Hematopoietic multipotent progenitor cell (in vitro differentiated cells): ENCODE data around the gene BLVRB. TPM values are rescaled to one million over a fixed set of nuclear protein-coding genes. Genes with fewer than 3 reads are reported as not detected.
A peak's percentile ranks its signal among the peaks of the same experiment; 100 is the strongest.
"Not testable (repeated sequence)": the region's sequence is repeated elsewhere in the genome, so short reads cannot be mapped to it uniquely, and the experiment has no call there.

Source experiments
- DNase-seq, 3 donors: peaks; one replicate each; pipeline ENCODE4 v3.0.0-alpha.2; 2011 to 2015; ENCODE audit warnings: low read depth in 2 of 3, low spot score in 2 of 3
- total RNA-seq: library from RNA; depleted of rRNA; stranded (reverse); fragments of >200 nt; gene quantifications from one replicate; pipeline ENCODE4 v1.2.3, GENCODE V29; 2012

BLVRB gene
- total RNA-seq = 150 TPM

- DNase-seq = peak; percentile 99 to 100 (median 99)
Measured at GRCh38 chr19:40465557-40466218, at the start of gene BLVRB. TSS of gene BLVRB (minus strand) at chr19:40465745. CDS start at chr19:40465688, 57 bp downstream.

GRCh38 chr19:40513741-40514315, 48.3 kb upstream of the BLVRB start:
- DNase-seq = no peak

GRCh38 chr19:40513345-40513678, 47.8 kb upstream of the BLVRB start:
- DNase-seq = no peak

- DNase-seq = no peak
Measured at GRCh38 chr19:40512473-40513344, 47.2 kb upstream of the BLVRB start.

- DNase-seq = no peak
Measured at GRCh38 chr19:40512110-40512472, 46.5 kb upstream of the BLVRB start.

GRCh38 chr19:40511487-40511886, 45.9 kb upstream of the BLVRB start:
- no peak for DNase-seq

- no peak for DNase-seq
Measured at GRCh38 chr19:40510526-40511115, 45.1 kb upstream of the BLVRB start.

GRCh38 chr19:40508739-40509260, 43.3 kb upstream of the BLVRB start:
- DNase-seq = no peak

- DNase-seq = no peak
Measured at GRCh38 chr19:40507892-40508291, 42.3 kb upstream of the BLVRB start.

- DNase-seq = no peak
Measured at GRCh38 chr19:40506099-40506498, 40.6 kb upstream of the BLVRB start.

- no peak for DNase-seq
Measured at GRCh38 chr19:40503320-40503695, 37.8 kb upstream of the BLVRB start.

- DNase-seq = no peak
Measured at GRCh38 chr19:40502647-40503319, 37.2 kb upstream of the BLVRB start.

- no peak for DNase-seq
Measured at GRCh38 chr19:40502081-40502480, 36.5 kb upstream of the BLVRB start.

GRCh38 chr19:40501599-40501998, 36.1 kb upstream of the BLVRB start:
- DNase-seq = no peak

GRCh38 chr19:40500678-40501530, 35.4 kb upstream of the BLVRB start:
- DNase-seq = not testable (repeated sequence)

- no peak for DNase-seq
Measured at GRCh38 chr19:40499320-40499719, 33.8 kb upstream of the BLVRB start.

GRCh38 chr19:40497214-40497613, 31.7 kb upstream of the BLVRB start:
- no peak for DNase-seq

- DNase-seq = no peak
Measured at GRCh38 chr19:40494191-40494838, 28.8 kb upstream of the BLVRB start.

- no peak for DNase-seq
Measured at GRCh38 chr19:40493778-40494177, 28.2 kb upstream of the BLVRB start.
